ENCODE measurements around the gene MC3R.

DNA sequence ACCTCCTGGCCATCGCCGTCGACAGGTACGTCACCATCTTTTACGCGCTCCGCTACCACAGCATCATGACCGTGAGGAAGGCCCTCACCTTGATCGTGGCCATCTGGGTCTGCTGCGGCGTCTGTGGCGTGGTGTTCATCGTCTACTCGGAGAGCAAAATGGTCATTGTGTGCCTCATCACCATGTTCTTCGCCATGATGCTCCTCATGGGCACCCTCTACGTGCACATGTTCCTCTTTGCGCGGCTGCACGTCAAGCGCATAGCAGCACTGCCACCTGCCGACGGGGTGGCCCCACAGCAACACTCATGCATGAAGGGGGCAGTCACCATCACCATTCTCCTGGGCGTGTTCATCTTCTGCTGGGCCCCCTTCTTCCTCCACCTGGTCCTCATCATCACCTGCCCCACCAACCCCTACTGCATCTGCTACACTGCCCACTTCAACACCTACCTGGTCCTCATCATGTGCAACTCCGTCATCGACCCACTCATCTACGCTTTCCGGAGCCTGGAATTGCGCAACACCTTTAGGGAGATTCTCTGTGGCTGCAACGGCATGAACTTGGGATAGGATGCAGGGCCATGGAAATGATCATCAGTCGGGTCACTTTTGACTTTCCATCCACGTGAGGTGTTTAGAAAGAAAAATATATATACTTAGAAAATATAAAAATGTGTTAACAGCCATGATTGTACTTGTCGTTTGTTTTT lies 868 bp downstream of the MC3R start:
- TF ChIP-seq EZH2 (IDR thresholded peaks at IDR 0.05; ENCODE audit: low read length, missing control alignments), result no peak
- TF ChIP-seq, protein P1, sequence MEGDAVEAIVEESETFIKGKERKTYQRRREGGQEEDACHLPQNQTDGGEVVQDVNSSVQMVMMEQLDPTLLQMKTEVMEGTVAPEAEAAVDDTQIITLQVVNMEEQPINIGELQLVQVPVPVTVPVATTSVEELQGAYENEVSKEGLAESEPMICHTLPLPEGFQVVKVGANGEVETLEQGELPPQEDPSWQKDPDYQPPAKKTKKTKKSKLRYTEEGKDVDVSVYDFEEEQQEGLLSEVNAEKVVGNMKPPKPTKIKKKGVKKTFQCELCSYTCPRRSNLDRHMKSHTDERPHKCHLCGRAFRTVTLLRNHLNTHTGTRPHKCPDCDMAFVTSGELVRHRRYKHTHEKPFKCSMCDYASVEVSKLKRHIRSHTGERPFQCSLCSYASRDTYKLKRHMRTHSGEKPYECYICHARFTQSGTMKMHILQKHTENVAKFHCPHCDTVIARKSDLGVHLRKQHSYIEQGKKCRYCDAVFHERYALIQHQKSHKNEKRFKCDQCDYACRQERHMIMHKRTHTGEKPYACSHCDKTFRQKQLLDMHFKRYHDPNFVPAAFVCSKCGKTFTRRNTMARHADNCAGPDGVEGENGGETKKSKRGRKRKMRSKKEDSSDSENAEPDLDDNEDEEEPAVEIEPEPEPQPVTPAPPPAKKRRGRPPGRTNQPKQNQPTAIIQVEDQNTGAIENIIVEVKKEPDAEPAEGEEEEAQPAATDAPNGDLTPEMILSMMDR (conservative IDR thresholded peaks at IDR 0.05 in 1 of 2, IDR thresholded peaks at IDR 0.05 in 1 of 2; ENCODE audit: low read depth in 1 of 2, low read length in 2 of 2), result peak in 1 of 2 donors; percentile 19
